KBM-7 (cell line): ENCODE measurements around the gene SEMA4B.
A peak's percentile ranks its signal among the peaks of the same experiment; 100 is the strongest.
"Not testable (repeated sequence)": the region's sequence is repeated elsewhere in the genome, so short reads cannot be mapped to it uniquely, and the experiment has no call there.

ENCODE experiments used
- DNase-seq: peaks from one replicate; pipeline ENCODE4 v3.0.0-alpha.2; 2015
- in situ Hi-C: fragments of 300-500 bp; cut with MboI; formaldehyde crosslinking; loops from 2 replicates; pipeline ENCODE4 v1.14.3; 2020; ENCODE audit warnings: low sequenced_read_pairs, low pct_unique_long_range_greater_than_20kb, mixed read lengths

SEMA4B gene

DNA sequence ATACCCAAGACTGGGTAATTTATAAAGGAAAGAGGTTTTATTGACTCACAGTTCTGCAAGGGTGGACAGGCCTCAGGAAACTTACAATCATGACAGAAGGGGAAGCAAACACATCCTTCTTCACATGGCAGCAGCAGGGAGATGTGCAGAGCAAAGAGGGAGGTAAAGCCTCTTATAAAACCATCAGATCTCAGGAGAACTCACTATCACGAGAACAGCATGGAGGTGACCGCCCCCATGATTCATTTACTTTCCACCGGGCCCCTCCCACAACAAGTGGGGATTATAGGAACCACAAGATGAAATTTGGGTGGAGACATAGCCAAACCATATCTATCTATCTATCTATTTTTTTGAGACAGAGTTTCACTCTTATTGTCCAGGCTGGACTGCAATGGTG is 38.2 kb downstream of the SEMA4B start:
- no peak for DNase-seq
- in situ Hi-C loops = no loop called here

GRCh38 chr15:90240856-90241255 is 39.7 kb downstream of the SEMA4B start:
- DNase-seq = no peak
- in situ Hi-C loops = no loop called here

- no peak for DNase-seq
- in situ Hi-C loops = no loop called here
Observed at GRCh38 chr15:90241343-90242192, 40.4 kb downstream of the SEMA4B start.

DNA sequence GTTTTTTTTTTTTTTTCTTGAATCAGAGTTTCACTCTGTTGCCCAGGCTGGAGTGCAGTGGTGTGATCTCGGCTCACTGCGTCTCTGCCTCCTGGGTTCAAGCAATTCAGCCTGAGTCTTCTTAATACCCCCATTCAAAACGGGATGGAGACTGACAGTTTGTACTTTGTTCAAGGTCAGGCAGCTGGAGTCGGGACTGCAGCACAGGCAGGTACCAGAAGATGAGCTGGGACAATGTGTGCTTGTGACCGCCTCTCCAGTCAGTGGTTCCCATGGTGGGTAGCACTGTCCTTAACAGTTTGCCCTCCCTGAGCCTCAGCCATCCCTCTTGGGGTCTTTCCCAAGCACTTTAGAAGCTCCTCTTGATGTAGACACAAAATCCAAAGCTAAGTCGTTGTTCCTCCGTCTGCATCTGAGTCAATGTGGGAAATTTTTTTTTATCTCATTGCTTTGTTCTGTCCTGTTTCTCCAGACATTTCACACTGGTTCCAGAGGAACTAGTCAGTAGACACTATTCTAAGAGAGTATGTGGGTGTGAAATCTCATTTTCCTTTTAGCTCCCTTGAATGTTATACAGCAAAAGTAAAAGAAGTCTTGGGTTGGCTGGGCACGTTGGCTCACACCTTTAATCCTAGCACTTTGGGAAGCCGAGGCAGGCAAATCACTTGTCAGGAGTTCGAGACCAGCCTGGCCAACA is 43.0 kb downstream of the SEMA4B start:
- in situ Hi-C loops = no loop called here

GRCh38 chr15:90248789-90249202 is 47.7 kb downstream of the SEMA4B start:
- DNase-seq = no peak
- in situ Hi-C loops = no loop called here

More for the DNA sequence above, 43.0 kb downstream of the SEMA4B start:
- DNase-seq = no peak

- DNase-seq = peak; percentile 90
- in situ Hi-C loops = no loop called here
Observed at GRCh38 chr15:90249203-90249863, 48.2 kb downstream of the SEMA4B start, which contains the start of gene TTLL13. TTLL13 (plus strand) TSS chr15:90249556; CDS start chr15:90250631, 1,075 bp downstream.

DNA sequence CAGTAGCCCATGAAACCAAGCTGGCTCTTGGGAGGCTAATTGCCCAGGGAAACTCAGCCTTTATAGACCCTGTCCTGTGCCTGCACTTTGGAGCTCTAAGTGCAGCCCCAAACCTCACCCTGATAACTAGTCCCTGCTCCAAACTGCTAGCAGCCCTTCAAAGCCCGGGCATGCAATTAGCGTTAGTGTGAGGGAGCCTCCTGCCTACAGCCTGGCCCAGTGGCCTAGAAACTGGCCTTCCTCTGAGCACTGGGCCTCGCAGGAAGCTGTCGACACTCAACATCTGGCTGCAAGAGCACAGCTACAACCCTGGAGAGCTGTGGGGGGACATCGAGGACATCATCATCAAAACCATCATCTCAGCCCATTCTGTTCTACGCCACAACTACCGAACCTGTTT is 56.6 kb downstream of the SEMA4B start:
- no peak for DNase-seq
- in situ Hi-C loops = no loop called here

DNA sequence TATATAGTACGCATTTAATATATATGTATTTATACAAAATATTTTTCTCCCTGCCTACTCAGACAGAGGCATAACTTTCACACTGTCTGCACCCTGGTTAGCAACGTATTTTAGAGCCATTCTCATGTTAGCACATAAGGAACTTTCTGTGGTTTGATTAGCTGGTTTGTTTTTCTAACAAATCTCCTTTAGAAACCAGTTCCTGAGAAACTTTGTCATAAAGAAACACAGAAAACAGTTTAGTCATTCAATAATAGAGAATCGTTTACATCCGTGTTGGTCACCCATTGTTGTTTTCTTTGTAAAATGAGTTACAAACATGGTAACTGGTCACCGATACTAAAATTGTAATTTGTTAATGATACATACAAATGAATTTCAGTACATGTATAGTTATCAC is 58.4 kb downstream of the SEMA4B start:
- in situ Hi-C loops = no loop called here
- DNase-seq = no peak

DNA sequence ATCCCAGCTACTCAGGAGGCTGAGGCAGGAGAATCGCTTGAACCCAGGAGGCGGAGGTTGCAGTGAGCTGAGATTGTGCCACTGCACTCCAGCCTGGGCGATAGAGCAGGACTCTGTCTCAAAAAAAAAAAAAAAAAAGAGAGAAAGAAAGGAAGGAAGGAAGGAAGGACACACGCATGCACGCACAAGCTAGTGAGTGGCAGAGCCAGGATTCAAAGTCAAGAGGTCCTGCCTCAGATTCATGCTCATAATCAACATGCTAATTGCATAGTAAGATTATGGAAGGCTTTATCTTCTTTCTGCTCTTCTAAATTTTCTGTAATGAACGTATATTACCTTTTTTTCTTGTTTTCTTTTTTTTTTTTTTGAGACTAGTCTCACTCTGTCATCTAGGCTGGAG is 59.6 kb downstream of the SEMA4B start:
- DNase-seq, in situ Hi-C loops: not testable (repeated sequence)

DNA sequence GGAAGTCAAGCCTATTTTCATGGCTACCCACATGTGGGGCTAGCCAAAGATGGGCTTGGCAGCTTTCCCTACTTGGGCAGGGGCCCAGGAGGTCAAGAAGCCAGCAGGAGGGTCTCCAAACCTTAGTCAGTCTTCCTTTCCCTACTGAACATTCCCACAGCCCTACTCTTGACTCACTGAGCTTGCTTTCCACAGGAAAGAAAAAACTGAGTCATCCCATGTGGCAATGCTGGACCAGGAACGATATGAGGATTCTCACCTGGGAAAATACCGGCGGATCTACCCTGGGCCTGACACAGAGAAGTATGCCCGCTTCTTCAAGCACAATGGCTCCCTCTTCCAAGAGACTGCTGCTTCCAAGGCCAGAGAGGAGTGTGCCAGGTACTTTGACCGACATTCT is 60.7 kb downstream of the SEMA4B start:
- in situ Hi-C loops = no loop called here
- no peak for DNase-seq

- DNase-seq = no peak
- in situ Hi-C loops = no loop called here
Observed at GRCh38 chr15:90262426-90262825, 61.3 kb downstream of the SEMA4B start.

GRCh38 chr15:90264671-90265070 is 63.5 kb downstream of the SEMA4B start:
- DNase-seq = peak; percentile 15

DNA sequence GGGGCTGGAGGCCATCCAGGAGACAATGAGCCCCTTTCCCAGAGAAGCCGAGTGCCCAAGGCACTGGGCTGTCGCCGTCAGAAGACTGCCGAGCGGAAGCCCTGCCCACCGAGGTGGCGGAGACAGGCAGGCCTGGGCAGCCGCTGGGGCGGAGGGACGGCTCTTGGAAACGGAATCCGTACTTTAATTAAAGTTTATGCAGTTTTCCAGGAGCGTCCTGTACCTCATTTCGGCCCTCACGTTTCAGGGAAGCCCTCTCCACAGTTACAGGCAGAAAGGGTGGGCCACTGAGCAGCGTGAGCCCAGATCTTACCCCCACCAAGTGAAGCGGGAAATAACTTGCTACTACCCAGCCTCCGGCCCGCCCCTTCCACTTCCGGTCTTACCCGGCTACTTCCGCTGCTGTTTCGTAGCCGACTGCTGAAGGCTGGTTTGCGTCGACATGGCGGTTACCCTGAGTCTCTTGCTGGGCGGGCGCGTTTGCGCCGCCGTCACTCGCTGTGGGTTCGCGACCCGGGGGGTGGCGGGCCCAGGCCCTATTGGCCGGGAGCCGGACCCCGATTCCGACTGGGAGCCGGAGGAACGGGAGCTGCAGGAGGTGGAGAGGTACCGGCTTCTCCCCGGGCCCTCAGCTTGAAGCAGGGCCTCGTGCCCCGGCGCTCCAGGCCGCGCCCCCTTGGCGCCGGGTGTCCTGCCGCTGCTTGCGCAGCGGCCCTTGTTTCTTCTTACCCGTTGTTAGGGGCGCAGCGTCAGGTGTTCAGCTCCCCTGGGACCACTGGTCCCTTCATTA is 64.3 kb downstream of the SEMA4B start, which contains the start of gene NGRN:
Gene NGRN, plus strand, starts transcription at position 402 of the 790 bp plus-strand sequence. Its CDS starts 41 bp downstream, at position 443.
- in situ Hi-C loops = no loop called here
- peak; percentile 95 for DNase-seq

More at GRCh38 chr15:90264671-90265070, 63.5 kb downstream of the SEMA4B start:
- in situ Hi-C loops = no loop called here

DNA sequence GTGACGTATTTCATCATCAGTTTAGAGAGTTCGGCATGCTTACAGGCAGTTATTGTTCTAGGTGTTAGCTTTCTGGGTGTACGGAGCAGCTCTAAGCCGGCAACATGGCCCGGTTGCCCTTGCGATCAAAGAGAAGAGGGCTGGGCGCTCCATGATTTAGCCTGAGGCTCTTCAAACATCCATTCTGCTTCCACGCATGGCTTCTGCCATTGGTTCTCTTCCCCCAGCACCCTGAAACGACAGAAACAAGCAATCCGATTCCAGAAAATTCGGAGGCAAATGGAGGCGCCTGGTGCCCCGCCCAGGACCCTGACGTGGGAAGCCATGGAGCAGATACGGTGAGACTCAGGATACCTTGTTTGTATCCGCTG is 64.9 kb downstream of the SEMA4B start:
- in situ Hi-C loops = no loop called here
- DNase-seq = no peak

- in situ Hi-C loops = no loop called here
- DNase-seq = peak; percentile 29
Observed at GRCh38 chr15:90266485-90266884, 65.4 kb downstream of the SEMA4B start.

DNA sequence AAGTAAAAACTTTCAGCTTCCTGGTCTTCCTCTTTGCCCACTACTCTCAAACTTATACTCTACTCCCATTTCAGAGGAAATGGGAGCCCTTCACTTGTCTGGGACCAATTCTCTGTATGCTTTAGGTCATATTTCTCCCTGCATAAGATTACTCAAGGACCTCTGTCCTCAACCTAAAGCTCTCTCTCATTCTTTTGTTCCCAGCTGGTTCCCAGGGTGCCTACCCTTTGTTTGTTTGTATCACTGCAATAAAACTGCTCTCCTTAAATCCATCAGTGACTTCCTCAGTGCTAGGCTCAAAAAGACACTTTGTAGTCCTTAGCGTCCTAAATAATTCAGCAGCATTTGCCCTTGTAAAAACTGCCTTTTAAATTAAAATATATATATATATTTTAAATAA is 67.3 kb downstream of the SEMA4B start:
- peak; percentile 15 for DNase-seq
- in situ Hi-C loops = no loop called here

GRCh38 chr15:90270502-90271150 is 69.5 kb downstream of the SEMA4B start:
- in situ Hi-C loops = no loop called here
- no peak for DNase-seq

GRCh38 chr15:90271459-90272166 is 70.5 kb downstream of the SEMA4B start:
- no peak for DNase-seq
- in situ Hi-C loops = no loop called here
